GM18526 (cell line): ENCODE measurements around the gene HBA2.

ENCODE experiments used
- POLR2A ChIP-seq: IDR thresholded peaks from 3 replicates; pipeline ENCODE4 v1.6.1; 2011; ENCODE audit not compliant: insufficient read length; ENCODE audit errors: extremely low read depth

Gene HBA2

GRCh38 chr16:154217-155030 is 18.3 kb upstream of the HBA2 start:
- no peak for TF ChIP-seq POLR2A

DNA sequence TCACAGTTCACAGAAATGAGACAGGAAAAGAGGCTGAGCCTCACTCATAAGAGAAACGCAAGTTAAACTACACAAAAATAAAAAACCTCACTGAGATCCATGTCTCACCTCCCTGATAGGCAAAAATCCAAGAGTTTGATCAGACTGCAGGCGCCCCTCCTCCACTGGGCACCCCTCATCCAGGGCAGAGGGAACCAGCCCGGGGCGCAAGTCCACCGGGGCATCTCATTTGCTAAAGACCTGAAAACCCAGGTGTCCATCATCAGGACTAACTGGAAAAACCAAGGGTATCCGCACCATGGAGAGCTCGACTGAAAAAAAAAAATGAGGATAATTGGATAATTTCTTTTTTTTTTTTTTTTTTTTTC is 17.7 kb upstream of the HBA2 start:
- no peak for TF ChIP-seq POLR2A

DNA sequence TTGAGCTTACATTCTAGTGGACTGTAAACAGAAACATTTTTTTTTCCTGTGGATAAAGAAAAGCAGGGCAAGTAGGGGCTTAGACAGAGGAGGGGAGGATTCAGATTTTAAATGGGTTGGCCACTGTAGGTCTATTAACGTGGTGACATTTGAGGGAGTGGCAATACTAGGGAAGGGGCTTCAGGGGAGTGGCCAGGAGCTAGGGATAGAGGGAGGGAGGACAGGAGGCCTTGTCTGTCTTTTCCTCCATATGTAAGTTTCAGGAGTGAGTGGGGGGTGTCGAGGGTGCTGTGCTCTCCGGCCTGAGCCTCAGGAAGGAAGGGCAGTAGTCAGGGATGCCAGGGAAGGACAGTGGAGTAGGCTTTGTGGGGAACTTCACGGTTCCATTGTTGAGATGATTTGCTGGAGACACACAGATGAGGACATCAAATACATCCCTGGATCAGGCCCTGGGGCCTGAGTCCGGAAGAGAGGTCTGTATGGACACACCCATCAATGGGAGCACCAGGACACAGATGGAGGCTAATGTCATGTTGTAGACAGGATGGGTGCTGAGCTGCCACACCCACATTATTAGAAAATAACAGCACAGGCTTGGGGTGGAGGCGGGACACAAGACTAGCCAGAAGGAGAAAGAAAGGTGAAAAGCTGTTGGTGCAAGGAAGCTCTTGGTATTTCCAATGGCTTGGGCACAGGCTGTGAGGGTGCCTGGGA is 13.4 kb upstream of the HBA2 start:
- no peak for TF ChIP-seq POLR2A

- TF ChIP-seq POLR2A, result no peak
Observed at GRCh38 chr16:160691-161190, 11.9 kb upstream of the HBA2 start.

GRCh38 chr16:162271-162991 is 10.2 kb upstream of the HBA2 start:
- no peak for TF ChIP-seq POLR2A

DNA sequence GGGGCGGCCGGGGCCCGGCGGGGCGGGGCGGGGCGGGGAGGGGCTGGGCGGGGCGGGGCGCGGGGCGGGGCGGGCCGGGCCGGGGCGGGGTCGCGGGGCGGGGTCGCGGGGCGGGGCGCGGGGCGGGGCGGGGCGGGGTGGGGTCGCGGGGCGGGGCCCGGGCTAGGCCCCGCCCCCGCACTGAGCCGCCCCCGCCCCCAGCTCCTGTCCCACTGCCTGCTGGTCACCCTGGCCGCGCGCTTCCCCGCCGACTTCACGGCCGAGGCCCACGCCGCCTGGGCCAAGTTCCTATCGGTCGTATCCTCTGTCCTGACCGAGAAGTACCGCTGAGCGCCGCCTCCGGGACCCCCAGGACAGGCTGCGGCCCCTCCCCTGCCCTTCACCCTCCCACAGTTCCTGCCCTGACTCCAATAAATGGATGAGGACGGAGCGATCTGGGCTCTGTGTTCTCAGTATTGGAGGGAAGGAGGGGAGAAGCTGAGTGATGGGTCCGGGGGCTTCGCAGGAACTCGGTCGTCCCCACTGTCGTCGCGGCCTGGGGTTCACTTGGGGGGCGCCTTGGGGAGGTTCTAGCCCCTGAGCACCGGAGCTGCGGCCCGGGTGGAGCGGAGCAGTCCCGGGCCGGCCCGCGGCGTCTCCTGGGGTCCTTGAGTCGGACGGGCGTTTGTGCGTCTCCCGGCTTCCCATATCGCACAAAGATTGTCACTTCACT is 7.7 kb upstream of the HBA2 start:
- TF ChIP-seq POLR2A, result no peak

DNA sequence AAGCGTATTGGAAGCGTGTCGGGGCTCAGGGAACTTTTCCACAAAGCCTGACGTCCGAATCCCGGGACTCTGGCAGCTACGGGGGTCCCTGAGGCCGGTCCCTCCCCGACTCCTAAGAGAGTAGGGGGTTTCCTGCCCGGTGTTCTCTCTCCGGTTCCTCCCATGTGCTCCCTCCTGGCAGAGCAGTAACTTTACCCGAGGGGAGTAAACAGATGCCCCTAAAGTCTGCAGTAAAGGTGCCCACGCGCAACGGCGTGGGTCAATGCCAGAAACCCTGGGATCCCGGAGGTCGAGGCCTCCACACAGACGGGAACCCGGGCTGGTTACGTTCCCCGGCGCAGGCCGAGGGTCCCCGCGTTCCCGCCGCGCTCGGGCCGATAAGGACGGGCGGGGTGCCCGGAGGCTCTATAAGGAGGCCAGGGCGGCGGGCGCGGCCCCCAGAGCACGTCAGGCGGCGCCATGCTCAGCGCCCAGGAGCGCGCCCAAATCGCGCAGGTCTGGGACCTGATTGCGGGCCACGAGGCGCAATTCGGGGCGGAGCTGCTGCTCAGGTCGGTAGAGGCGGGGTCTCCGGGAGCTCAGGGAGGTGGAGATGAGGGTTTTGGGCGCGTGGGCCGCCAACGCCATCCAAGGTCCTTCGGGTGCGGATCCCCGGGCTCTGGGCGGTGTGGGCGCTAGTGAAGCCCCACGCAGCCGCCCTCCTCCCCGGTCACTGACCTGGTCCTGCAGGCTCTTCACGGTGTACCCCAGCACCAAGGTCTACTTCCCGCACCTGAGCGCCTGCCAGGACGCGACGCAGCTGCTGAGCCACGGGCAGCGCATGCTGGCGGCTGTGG is 6.9 kb upstream of the HBA2 start, which contains the start of gene HBM:
TSS of gene HBM (plus strand) at position 440 of the 836 bp plus-strand sequence. CDS start at position 460, 20 bp downstream.
- TF ChIP-seq POLR2A, result no peak

- no peak for TF ChIP-seq POLR2A
Observed at GRCh38 chr16:166375-167121, 6.1 kb upstream of the HBA2 start.

- no peak for TF ChIP-seq POLR2A
Observed at GRCh38 chr16:167122-167690, 5.5 kb upstream of the HBA2 start.

DNA sequence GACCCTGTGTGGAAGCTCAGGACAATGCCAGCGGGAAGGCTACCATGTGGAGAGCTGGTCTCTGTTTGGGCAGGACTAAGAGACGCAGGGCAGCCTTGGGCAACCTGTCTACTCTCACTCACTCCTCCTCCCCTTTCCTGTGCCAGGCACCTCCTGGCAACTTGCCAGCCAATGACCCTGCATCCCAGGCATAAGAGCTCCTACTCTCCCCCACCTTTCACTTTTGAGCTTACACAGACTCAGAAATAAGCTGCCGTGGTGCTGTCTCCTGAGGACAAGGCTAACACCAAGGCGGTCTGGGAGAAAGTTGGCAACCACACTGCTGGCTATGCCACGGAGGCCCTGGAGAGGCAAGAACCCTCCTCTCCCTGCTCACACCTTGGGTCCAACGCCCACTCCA is 4.3 kb upstream of the HBA2 start:
- TF ChIP-seq POLR2A, result no peak

- TF ChIP-seq POLR2A, result no peak
Observed at GRCh38 chr16:169014-169413, 3.7 kb upstream of the HBA2 start.

DNA sequence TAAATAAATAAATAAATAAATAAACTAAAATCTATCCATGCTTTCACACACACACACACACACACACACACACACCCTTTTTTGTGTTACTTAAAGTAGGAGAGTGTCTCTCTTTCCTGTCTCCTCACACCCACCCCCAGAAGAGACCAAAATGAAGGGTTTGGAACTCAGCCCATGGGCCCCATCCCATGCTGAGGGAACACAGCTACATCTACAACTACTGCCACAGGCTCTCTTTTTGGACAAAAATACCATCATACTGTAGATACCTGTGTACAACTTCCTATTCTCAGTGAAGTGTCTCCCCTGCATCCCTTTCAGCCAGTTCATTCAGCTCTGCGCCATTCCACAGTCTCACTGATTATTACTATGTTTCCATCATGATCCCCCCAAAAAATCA is 1.9 kb upstream of the HBA2 start:
- no peak for TF ChIP-seq POLR2A
